ENCODE data around the gene CASP5.
"Not testable (repeated sequence)": the region's sequence is repeated elsewhere in the genome, so short reads cannot be mapped to it uniquely, and the experiment has no call there.

Gene CASP5

DNA sequence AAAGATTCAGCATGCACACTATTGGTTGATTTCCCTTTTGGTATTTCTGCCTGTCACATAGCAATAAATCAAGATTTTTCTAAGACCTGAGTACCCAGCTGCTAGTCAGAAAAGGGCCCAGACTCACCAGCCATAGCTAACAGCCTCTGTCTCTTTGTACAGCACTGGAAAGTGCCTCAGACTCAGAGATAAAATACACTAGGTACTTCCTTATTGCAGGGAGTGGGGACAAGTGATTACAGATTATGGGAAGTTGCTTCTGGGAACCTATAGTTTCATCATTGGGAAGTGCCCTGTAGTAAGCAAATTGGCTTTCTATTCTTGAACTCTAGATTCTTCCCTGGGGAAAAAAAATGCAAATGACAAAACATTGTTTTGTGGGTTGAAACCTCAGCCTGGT lies at the start of gene CASP5:
Gene CASP5, minus strand, starts transcription at position 166 of the 400 bp plus-strand sequence. Its CDS starts 32 bp downstream, at position 134.
- no peak for DNase-seq

DNA sequence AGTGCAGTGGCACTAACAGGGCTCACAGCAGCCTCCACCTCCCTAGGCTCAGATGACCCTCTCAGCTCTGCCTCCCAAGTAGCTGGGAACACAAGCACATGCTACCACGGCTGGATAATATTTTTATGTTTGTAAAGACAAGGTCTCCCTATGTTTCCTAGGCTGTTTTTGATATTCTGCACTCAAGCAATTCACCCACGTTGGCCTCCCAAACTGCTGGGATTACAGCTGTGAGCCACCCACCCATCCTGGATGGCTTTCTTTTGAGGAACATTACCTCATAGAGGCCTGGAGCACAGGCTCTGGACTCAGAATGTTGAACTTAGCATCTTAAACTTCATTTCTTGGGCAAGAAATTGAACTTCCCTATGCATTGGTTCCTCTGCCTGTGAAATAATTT lies 49.1 kb upstream of the CASP5 start:
- DNase-seq: not testable (repeated sequence)

DNA sequence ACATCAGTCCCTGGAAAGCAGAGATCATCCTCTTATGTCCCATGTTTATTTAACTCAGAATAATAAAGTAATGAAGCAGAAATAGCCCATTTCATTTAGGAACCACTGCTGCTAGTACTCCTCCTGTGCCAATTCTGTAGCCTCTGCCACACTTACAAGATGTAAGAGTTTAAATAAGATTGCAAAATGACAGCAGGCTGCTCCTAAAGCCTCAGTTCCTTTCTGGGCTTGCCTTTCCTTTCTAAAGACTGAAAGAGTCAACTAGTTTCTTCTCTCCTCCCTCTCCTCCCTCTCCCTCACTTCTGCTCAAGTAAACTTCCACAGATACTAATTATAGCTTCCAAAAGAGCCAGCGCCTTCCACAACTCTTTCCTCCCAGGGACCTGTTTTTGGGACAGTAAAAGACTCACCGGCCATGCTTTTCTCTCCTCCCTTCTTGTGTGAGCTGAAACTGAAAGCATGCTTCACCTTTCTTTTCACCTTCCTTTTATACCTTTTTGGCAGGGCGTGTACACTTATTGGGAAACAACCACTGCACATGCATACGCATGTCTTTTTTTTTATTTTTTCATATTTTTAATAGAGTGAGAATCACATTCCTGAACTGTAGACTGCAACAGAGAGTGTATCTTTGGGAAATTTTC lies 48.2 kb upstream of the CASP5 start:
- DNase-seq: peak in 2 of 6 experiments; percentile 6 to 26

DNA sequence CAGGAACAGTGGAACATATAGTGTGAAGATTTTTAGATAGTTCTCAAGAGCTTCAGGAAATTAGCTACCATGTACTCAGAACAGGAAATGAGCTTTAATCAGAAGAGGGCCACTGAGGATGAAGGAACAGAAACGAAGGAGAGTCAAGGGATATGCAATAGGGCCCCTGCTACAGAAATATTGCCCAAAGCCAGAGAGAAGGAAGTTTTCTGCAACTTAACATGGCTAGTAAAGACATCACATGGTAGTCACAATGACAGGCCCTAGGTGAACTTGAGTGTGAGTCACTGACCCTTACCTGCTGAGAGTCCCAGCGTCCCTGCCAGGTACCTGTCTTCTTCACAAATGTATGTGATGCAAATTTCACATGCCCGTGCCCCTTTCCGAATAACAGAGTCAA lies 47.3 kb upstream of the CASP5 start:
- no peak for DNase-seq

DNA sequence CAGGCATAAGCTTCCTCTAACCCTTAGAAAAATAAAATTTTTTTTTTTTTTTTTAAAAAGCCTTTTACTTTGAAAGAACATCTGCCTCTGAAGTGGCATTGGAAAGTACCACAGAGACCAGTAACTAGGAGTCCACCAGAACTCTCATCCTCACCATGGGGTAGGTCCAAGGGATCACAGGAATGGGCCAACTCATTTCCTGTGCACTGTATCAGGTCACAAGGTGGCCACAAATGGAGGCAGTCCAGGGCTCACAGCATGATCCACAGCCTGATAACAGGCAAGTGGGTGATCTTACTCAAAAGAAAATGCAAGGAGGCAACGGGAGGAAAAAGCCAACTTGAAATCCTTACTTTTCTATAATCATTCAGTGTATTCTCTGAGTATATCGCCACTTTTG lies 46.8 kb upstream of the CASP5 start:
- DNase-seq: not testable (repeated sequence)

DNA sequence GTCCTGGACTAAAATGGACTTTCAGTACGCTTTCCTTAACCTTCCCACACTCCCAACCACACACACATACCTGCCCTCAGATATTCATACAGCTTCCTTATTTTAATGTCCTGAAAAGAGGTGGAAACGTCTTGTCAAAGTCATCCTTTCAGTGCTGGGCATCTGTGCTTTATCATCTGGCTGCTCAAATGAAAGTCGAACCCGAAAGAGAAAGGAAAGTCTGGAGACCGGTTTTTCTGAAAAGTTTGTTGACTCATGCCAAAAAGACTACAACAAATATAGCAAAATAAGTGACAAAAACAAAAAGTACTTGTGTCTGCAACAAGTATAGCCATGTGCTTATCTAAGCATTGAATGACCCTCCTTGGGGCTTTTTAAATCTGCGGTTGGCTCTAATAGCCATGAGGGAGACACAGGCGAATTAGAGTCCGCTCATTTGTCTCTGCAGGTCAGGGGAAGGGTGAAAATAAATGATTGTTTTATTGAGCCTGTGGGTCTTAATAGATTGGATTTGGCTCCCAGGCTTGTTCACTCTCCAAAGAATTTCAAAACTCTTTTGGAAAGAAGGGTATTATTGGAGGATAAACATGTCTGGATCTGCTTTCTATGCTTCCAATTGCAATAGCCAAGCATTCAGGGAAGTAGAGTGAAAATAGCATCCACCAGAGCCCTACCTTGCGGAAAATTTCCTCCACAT lies 40.4 kb upstream of the CASP5 start:
- not testable (repeated sequence) for DNase-seq

DNA sequence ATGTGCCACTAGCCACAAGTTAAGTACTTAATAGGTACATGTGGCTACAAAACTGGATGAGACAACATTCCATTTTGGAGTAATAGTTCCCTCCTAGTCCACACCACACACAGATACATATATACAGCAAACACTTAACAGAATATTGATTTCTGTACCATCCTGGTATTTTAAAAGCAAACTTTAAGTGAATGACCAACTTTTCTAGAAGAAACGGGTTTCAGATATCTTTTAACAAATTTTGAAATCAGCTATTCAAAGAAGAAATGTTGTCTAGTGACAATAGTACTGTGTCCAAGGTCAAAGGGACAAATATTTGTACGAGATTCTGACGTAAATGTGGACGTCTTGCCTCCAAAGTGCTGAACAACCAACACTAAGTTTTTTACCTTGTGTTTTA lies 34.5 kb upstream of the CASP5 start:
- no peak for DNase-seq

DNA sequence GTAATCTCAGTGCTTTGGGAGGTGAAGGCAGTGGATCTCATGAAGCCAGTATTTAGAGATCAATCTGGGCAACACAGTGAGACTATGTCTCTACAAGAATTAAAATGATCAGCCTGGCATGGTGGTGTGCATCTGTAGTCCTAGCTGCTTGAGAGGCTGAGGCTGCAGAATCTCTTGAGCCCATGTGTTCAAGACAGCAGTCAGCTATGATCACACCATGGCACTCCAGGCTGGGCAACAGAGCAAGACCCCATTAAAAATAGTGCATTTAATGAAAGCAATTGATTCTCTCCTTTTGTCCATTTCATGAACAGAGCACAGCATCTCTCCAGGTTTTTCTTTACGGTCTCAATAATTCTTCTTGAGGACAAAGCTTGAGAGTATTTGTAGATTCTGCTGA lies 33.5 kb upstream of the CASP5 start:
- DNase-seq: no peak

DNA sequence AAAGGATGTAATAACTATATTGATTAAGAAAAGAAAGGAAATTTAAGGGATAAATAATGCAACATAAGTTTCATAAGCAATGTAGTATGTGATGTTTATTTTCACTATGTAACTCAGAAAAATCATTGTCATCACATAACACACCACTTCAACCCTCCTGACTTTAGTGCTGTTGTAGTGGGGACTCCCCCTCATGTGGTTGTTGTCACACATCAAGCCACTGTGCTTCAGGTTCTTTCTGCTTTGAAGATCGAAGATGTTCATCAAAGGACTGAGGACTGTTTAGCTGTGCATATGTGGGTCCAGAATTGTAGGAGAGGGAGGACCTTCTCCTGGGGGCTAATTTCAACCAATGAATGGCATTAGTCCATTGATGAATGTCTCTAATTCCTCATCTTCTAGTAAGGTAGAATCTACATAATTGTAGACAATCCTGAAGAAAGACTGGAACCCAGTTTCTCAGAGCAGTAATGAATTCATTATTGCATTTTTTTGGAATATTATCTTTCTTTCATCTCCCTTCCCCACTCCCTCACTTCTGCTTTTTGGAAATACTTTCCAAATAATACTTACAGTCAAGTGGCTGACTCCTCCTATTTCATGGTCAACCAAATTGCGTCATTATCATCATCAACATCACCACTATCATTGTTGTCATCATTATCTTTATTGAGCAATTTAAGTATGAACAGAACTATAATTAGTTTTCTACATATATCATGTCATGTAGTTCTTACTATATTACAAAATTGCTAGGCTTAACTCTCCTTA lies 31.9 kb upstream of the CASP5 start:
- DNase-seq: no peak

DNA sequence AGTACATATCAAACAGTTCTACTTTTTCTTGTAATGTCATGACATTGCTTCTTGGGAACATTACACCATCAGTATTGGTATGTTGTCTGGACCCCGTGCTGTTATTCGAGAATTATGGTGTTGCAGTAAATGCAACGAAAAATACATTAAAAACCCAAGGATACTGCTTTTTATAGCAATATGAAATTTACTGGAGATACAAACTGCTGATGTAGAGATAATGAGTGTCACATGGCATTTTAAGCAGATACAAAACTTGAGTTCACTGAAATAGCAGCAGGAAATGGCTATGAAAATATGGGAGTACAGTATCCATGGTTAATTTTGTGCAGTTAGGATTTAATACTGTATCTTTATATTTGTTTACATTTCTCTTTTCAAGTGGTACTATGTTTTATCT lies 29.5 kb upstream of the CASP5 start:
- no peak for DNase-seq

DNA sequence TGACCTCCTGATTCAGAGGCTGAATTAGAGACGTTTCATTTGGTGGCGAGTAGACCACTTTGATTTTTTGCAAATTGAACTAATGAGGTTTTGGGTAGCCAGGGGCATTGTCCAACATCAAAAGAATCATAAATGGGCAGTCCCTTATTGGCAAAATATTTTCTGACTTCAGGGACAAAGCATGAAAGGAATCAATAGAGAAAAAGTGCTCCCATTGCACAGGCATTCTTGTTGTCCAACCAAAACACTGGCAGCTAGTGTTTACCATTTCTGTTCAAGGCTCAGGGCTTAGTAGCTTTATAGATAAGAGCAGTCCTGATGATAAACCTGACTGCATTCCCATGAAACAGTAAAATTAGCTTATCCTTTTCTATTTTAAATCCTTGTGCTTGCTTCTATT lies 28.6 kb upstream of the CASP5 start:
- no peak for DNase-seq

DNA sequence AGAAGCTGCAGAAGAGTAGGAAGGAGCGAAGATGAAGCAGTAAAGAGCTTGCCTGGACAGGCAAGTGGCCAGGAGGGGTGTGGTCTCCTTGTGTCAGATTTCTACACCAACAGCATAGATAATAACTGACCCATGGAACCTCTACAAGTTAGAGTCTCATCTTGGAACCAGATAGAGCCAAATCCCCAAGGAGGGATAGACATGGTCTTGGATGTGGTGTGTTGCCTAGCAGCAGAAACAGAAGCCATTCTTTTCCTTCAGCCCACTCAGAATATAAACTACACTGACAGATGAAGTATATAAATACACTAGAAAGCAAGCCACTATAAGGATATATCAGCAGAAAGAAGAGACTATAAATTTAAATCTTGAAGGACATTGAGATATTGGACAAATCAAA lies 26.5 kb upstream of the CASP5 start:
- no peak for DNase-seq

DNA sequence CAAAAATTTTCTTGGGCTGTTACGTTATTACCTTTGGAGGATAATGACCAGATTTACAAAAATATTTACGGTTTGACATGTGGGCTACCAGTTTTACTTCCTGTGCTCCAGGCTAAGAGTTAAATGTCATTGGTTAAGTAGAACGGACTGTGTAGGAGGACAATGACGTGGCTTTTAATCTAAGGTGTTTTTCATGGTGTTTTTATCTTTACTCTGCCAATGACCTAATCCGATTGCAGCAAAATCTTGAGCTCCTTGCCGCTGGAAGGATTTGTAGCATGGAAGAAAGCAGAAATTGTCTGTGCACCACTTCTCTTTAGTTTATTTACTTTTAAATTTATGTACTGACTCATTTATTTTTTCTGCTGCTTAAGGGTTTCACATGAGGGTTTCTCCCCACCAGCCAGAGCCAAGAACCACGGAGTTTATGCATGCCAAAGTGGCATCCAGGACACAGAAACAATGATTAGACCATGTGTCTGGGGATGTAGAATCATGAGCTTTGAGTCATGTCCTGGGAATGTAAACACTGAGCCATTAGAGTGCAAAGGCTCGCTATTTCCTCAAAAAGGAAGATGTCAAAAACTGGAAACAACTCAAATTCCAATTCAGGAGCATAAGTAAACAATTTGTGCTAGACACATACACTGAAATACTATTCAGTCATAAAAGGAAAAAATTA lies 24.1 kb upstream of the CASP5 start:
- no peak for DNase-seq

DNA sequence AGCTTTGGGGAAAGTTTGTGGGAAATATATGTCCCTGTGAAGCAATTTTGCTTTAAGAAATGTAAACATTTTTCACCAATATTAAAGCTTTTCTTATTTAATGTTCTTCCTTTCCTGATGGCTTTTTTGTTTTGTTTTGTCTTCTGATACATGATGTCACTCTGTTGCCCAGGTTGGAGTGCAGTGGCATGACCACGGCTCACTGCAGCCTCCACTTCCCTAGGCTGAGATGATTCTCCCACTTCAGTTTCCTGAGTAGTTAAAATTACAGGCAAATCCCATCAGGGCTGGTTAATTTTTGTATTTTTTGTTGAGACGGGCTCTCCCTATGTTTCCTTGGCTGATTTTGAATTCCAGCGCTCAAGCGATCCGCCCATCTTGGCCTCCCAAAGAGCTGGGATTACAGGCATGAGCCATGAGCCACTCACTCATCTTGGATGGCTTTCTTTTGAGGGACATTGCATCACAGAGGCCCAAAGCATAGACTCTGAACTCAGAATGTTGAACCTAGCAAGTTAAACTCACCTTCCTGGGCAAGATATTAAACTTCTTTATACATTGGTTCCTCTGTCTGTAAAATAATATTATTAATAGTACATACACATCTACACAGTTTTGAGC lies 22.8 kb upstream of the CASP5 start:
- DNase-seq: no peak

DNA sequence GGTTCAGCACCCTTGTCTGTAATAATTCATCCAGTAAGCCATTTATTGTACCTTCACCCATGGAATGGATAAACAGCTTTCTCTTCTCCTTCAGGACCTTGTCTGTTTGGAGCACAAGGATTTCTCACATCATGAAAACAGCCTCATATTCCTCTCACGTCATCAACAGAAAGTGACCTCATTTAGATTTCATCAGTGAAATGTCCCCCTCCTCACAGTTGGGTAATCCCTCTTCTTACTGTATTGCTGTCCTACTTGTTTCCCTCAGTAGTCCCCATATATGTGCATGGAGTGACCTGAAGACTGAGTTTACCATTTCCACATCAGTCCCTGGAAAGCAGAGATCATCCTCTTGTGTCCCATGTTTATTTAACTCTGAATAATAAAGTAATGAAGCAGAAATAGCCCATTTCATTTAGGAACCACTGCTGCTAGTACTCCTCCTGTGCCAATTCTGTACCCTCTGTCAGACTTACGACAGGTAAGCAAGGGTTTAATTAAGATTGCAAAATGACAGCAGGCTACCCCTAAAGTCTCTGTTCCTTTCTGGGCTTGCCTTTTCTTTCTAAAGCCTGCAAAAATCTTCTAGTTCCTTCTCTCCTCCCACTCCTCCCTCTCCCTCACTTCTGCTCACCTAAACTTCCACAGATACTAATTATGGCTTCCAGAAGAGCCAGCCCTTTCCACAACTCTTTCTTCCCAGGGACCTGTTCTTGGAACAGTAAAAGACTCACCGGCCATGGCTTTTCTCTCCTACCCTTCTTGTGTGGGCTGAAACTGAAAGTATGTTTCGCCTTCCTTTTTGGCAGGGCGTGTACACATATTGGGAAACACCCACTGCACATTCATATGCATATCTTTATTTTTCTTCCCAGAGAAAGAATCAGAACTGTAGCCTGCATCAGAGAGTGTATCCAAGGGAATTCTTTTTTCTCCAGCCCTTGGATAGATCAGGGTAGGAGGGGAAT lies 21.9 kb upstream of the CASP5 start, which contains the start of gene CARD16:
Gene CARD16, minus strand, starts transcription at position 779 of the 968 bp plus-strand sequence. Its CDS starts 38 bp downstream, at position 741.
- peak in 3 of 6 experiments; percentile 14 to 55 (median 38) for DNase-seq

DNA sequence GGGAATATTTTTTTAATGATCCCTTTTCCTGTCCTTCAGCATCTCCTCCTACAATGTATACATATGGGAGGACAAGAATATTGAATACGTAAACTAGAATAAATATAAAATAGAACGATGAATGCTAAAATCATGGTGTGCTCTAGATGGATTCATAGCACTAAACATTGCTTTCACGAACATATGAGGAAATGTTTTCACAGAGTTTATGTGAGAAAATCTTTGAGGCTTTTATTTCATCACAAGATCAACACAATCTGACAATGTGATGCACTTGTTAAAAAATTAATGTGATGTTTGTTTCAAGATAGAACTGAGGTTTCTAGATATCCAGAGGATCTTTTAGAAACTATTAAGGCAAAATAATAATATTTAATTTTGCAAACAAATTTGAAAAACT lies 19.2 kb upstream of the CASP5 start:
- DNase-seq: no peak

DNA sequence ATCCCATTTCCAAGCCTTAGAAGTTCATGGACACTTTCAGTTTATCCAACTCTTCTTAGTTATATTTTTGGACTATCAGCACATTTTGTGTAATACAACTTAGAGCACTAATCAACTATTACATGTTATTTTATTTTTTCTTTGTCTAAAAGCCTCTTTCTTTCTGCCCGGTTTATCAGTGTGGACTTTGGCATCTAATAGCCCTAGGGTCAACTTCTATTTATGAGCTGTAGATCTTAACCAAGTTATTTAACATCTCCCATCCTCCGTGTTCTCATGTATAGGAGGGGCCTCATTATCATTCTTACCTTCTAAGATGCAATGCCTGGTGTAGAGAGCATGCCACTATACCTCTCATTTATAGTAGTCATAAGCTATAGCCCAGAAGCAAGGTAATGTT lies 17.7 kb upstream of the CASP5 start:
- no peak for DNase-seq

DNA sequence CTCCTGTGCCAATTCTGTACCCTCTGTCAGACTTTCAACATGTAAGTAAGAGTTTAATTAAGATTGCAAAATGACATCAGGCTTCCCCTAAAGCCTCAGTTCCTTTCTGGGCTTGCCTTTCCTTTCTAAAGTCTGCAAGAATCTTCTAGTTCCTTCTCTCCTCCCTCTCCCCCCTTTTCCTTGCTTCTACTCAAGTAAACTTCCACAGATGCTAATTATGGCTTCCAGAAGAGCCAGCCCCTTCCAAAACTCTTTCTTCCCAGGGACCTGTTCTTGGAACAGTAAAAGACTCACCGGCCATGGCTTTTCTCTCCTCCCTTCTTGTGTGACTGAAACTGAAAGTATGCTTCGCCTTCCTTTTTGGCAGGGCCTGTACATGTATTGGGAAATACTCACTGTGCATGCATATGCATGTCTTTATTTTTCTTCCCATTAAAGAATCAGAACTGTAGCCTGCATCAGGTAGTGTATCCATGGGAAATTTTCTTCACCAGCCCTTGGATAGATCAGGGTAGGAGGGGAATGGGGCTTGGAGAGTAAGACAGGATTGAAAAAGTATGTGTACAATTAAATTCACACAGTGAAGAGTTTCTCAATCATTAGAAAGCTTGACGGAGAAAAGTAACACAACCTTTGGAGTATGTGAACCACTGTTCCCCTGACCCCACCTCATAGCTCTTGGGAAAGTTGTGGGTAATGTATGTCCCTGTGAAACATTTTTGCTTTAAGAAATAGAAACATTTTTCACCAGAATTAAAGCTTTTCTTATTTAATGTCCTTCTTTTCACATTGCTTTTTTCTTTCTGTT lies 12.0 kb upstream of the CASP5 start, which contains the start of gene CASP1:
Gene CASP1, minus strand, starts transcription at position 332 of the 808 bp plus-strand sequence. Its CDS starts 31 bp downstream, at position 301.
- peak in 3 of 6 experiments; percentile 28 to 63 (median 30) for DNase-seq

DNA sequence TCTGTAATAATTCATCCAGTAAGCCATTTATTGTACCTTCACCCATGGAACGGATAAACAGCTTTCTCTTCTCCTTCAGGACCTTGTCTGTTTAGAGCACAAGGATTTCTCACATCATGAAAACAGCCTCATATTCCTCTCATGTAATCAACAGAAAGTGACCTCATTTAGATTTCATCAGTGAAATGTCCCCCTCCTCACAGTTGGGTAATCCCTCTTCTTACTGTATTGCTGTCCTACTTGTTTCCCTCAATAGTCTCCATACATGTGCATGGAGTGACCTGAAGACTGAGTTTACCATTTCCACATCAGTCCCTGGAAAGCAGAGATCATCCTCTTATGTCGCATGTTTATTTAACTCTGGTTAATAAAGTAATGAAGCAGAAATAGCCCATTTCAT lies 11.4 kb upstream of the CASP5 start:
- DNase-seq: not testable (repeated sequence)

DNA sequence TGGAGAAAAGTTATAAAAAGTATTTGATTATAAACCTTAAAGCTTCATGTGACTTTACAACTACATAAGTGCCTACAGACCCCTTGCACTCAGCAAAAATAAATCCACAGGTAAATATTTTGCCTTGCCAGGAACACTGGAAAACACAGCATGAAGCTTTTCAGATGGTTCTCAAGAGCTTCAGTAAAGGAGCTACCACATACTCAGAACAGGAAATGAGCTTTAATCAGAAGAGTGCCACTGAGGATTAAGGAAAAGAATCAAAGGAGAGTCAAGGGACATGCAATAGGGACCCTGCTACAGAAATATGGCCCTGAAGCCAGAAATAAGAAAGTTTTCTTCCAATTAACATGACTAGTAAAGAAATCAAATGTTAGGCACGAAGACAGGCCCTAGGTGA lies 10.8 kb upstream of the CASP5 start:
- DNase-seq: peak in 2 of 6 experiments; percentile 4 to 14
